ENCODE data around the gene BOC. TPM values are rescaled to one million over a fixed set of nuclear protein-coding genes. Genes with fewer than 3 reads are reported as not detected.

The BOC gene
- total and polyA plus RNA-seq, 2 of the 13 experiments (the other 11 are each of a cell fraction or from before 2014, with no cell fraction given): 0.04 TPM; not detected in 1

DNA sequence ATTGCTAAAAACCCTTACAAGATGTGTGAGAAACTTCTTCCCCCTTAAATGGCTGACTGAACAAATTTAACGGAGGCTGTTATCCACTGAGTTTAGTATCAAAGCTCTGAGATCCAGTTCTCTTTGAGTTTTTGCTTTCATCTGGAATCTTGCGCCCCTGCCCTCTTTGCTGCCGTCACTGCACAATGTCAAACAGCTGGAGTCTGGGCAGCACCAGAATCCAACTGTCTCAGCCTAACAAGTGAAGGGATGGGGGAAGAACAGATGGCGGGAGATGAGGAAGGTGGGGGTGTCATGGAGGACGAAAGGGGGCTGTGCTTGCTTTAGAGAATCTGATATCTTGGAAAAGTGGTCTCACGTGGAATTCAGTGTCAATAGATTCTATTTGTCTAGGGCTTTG lies 7.0 kb upstream of the BOC start:
- Histone ChIP-seq H3K27ac (ENCODE audit: extremely low read length, insufficient read depth, low read length) (no peak overlapping the region), H3K36me3 (replicated peaks in 1 of 2; ENCODE audit: control insufficient read depth in 1 of 2, insufficient read depth in 2 of 2, low read length in 2 of 2) (no peaks in the 10 kb centered on the region), H2AFZ (ENCODE audit: low read length) (no peak overlapping the region), H3K9ac (ENCODE audit: insufficient read depth, low read depth, low read length) (no peak overlapping the region), H3K4me2 (ENCODE audit: low read depth, low read length) (no peak overlapping the region), H3K4me3 (replicated peaks in 1 of 3; ENCODE audit: insufficient read depth in 1 of 3, low read depth in 2 of 3, low read length in 3 of 3) (no peak overlapping the region), H4K20me1 (ENCODE audit: insufficient read depth, low read length) (no peaks in the 10 kb centered on the region), H3K79me2 (ENCODE audit: insufficient read depth, low read length) (no peaks in the 10 kb centered on the region), H3K4me1 (ENCODE audit: insufficient read depth, low read length) (no peaks in the 10 kb centered on the region), H3K27me3 (ENCODE audit: control insufficient read depth in 1 of 2, insufficient read depth in 2 of 2, low read length in 2 of 2) (peaks cover 0 to 13% of the 10 kb centered on the region in 2 experiments; a peak in 4 of 5 replicates), H3K9me3 (ENCODE audit: low read length) (no peaks in the 10 kb centered on the region)
- intact Hi-C loops (cut with micrococcal nuclease; ENCODE audit: unreplicated experiment): no loop called here
- no peak for ATAC-seq
- in situ Hi-C loops (cut with HindIII; ENCODE audit: extremely low pct_ligation_motif_present, low pct_unique_long_range_greater_than_20kb): no loop called here
- no peak for DNase-seq (ENCODE audit: low spot score)
- POLR2A ChIA-PET: no interaction called here
- no peak for FAIRE-seq
- no peak for TF ChIP-seq ZNF674 (CRISPR knock-in tag; IDR thresholded peaks at IDR 0.05; ENCODE audit: low read depth)
- TF ChIP-seq HIVEP1 (CRISPR knock-in tag; IDR thresholded peaks at IDR 0.05): no peak
- no peak for TF ChIP-seq ZNF83 (CRISPR knock-in tag; IDR thresholded peaks at IDR 0.05; ENCODE audit: borderline replicate concordance)
- no peak for TF ChIP-seq REPIN1 (CRISPR knock-in tag; IDR thresholded peaks at IDR 0.05; ENCODE audit: borderline replicate concordance, low read depth)
- TF ChIP-seq, protein P1, sequence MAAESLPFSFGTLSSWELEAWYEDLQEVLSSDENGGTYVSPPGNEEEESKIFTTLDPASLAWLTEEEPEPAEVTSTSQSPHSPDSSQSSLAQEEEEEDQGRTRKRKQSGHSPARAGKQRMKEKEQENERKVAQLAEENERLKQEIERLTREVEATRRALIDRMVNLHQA (CRISPR knock-in tag; IDR thresholded peaks at IDR 0.05): no peak
- TF ChIP-seq ZNF562 (CRISPR knock-in tag; IDR thresholded peaks at IDR 0.05; ENCODE audit: borderline replicate concordance): no peak
- TF ChIP-seq SKI (IDR thresholded peaks at IDR 0.05; ENCODE audit: partially characterized antibody): no peak
- TF ChIP-seq SATB2 (CRISPR knock-in tag; IDR thresholded peaks at IDR 0.05): no peak
- TF ChIP-seq GZF1 (CRISPR knock-in tag; IDR thresholded peaks at IDR 0.05): no peak
- no peak for TF ChIP-seq E2F2 (CRISPR knock-in tag; IDR thresholded peaks at IDR 0.05; ENCODE audit: borderline replicate concordance)
- no peak for TF ChIP-seq ZNF546 (CRISPR knock-in tag; conservative IDR thresholded peaks at IDR 0.05)
- TF ChIP-seq MYNN (CRISPR knock-in tag; IDR thresholded peaks at IDR 0.05; ENCODE audit: low read depth): no peak
- TF ChIP-seq, protein P2, sequence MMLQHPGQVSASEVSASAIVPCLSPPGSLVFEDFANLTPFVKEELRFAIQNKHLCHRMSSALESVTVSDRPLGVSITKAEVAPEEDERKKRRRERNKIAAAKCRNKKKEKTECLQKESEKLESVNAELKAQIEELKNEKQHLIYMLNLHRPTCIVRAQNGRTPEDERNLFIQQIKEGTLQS (CRISPR knock-in tag; IDR thresholded peaks at IDR 0.05): no peak
- no peak for TF ChIP-seq ERF (CRISPR knock-in tag; IDR thresholded peaks at IDR 0.05)
- CTCF ChIA-PET (ENCODE audit: low intra/inter-chr PET ratio, low total read pairs): no interaction called here
- 4% methylated on average over 6 of the region's 6 CpGs for WGBS (ENCODE audit: low lambda C conversion rate)
- BruUV-seq (replicated peaks): no TSS peak

Measured in HepG2 (cell line).